GM23338 (cell line): ENCODE results near the gene KCNMA1. TPM values are rescaled to one million over a fixed set of nuclear protein-coding genes. Genes with fewer than 3 reads are reported as not detected.

ENCODE experiments used
- ATAC-seq: fragments of 200-7000 bp; cut with Tn5 transposase; 3 replicates; pipeline ENCODE4 v1.9.1; 2020
- DNase-seq: peaks from one replicate; pipeline ENCODE4 v3.0.0-alpha.2; 2015; ENCODE audit warnings: low spot score
- H2AFZ ChIP-seq: fragments of 200-600 bp; sonication (generic); 2 replicates; pipeline ENCODE4 v1.8.0; 2016; ENCODE audit warnings: antibody characterized with exemption, mild to moderate bottlenecking, moderate library complexity
- H3F3A ChIP-seq: fragments of 200-600 bp; sonication (generic); replicated peaks from 2 replicates; pipeline ENCODE4 v1.8.0; 2017; ENCODE audit warnings: antibody characterized with exemption, mixed run types, low read depth
- H3K27ac ChIP-seq: fragments of 200-600 bp; sonication (generic); 2 replicates; pipeline ENCODE4 v1.6.1; 2016; ENCODE audit warnings: low read depth
- H3K27me3 ChIP-seq: fragments of 200-600 bp; sonication (generic); 2 replicates; pipeline ENCODE4 v1.8.0; 2016; ENCODE audit warnings: mild to moderate bottlenecking, mixed run types, moderate library complexity; ENCODE audit not compliant: insufficient read depth
- H3K36me3 ChIP-seq: fragments of 200-600 bp; sonication (generic); 2 replicates; pipeline ENCODE4 v1.8.0; 2016; ENCODE audit warnings: mild to moderate bottlenecking; ENCODE audit not compliant: insufficient read depth
- H3K4me1 ChIP-seq: fragments of 200-600 bp; sonication (generic); 2 replicates; pipeline ENCODE4 v1.8.0; 2016; ENCODE audit warnings: mild to moderate bottlenecking, moderate library complexity; ENCODE audit not compliant: insufficient read depth
- H3K4me2 ChIP-seq: fragments of 200-600 bp; sonication (generic); 2 replicates; pipeline ENCODE4 v1.7.1; 2017; ENCODE audit warnings: mixed run types
- H3K4me3 ChIP-seq: fragments of 200-600 bp; sonication (generic); 2 replicates; pipeline ENCODE4 v1.6.1; 2016; ENCODE audit warnings: mixed run types
- H3K79me2 ChIP-seq: fragments of 200-600 bp; sonication (generic); replicated peaks from 2 replicates; pipeline ENCODE4 v1.8.0; 2017; ENCODE audit warnings: mild to moderate bottlenecking; ENCODE audit not compliant: insufficient read depth
- H3K9me2 ChIP-seq: fragments of 200-600 bp; sonication (generic); 2 replicates; pipeline ENCODE4 v1.8.0; 2017; ENCODE audit not compliant: insufficient read depth
- H4K20me1 ChIP-seq: fragments of 200-600 bp; sonication (generic); replicated peaks from 2 replicates; pipeline ENCODE4 v1.8.0; 2017; ENCODE audit warnings: mild to moderate bottlenecking; ENCODE audit not compliant: insufficient read depth
- H3K27ac Mint-ChIP-seq: 2 replicates; pipeline ENCODE4 v1.8.0; 2020; ENCODE audit warnings: inconsistent platforms, mild to moderate bottlenecking, moderate library complexity, mixed read lengths
- H3K27me3 Mint-ChIP-seq: 3 replicates; pipeline ENCODE4 v1.8.0; 2022; ENCODE audit warnings: low read depth, mild to moderate bottlenecking, moderate library complexity, mixed read lengths, inconsistent platforms; ENCODE audit not compliant: insufficient read depth, poor library complexity
- H3K36me3 Mint-ChIP-seq: 3 replicates; pipeline ENCODE4 v1.8.0; 2021; ENCODE audit warnings: low read depth, mild to moderate bottlenecking, inconsistent platforms, moderate library complexity, mixed read lengths
- H3K4me1 Mint-ChIP-seq: 3 replicates; pipeline ENCODE4 v1.8.0; 2020; ENCODE audit warnings: mild to moderate bottlenecking, inconsistent platforms, mixed read lengths
- H3K4me3 Mint-ChIP-seq: 3 replicates; pipeline ENCODE4 v1.8.0; 2021; ENCODE audit warnings: moderate library complexity, mild to moderate bottlenecking, inconsistent platforms, mixed read lengths
- H3K9me3 Mint-ChIP-seq: 3 replicates; pipeline ENCODE4 v1.8.0; 2020; ENCODE audit warnings: moderate library complexity, mild to moderate bottlenecking, inconsistent platforms, mixed read lengths
- CREB1 ChIP-seq: fragments of 250-450 bp; sonication (Bioruptor Pico); IDR thresholded peaks from 2 replicates; pipeline ENCODE4 v1.5.0; 2020; ENCODE audit warnings: low read depth, mild to moderate bottlenecking, moderate library complexity
- CTCF ChIP-seq, 2 experiments: fragments of 200-600 bp in 1 of 2; sonication (generic) in 1 of 2; conservative IDR thresholded peaks; 2 replicates each; pipeline versions ENCODE4 v1.5.1 to v1.6.1; 2016 to 2017; ENCODE audit warnings: antibody characterized with exemption in 2 of 2, low read depth in 2 of 2, mild to moderate bottlenecking in 2 of 2, moderate library complexity in 1 of 2
- EZH2 ChIP-seq: fragments of 200-600 bp; sonication (generic); IDR thresholded peaks from one replicate; pipeline ENCODE4 v1.8.0; 2017; ENCODE audit warnings: antibody characterized with exemption, mild to moderate bottlenecking, low read depth; ENCODE audit not compliant: unreplicated experiment
- POLR2AphosphoS5 ChIP-seq: IDR thresholded peaks from 2 replicates; pipeline ENCODE4 v1.6.1; 2016; ENCODE audit warnings: antibody characterized with exemption, low read depth
- ZNF114 ChIP-seq: fragments of 250-450 bp; sonication (Bioruptor Pico); IDR thresholded peaks from 2 replicates; pipeline ENCODE4 v1.5.0; 2020; ENCODE audit warnings: mild to moderate bottlenecking, moderate library complexity
- ZNF462 ChIP-seq: fragments of 250-450 bp; sonication (Bioruptor Pico); IDR thresholded peaks from 2 replicates; pipeline ENCODE4 v1.5.0; 2020; ENCODE audit warnings: mild to moderate bottlenecking, moderate library complexity
- polyA plus RNA-seq: library from polyadenylated mRNA; unstranded; fragments of >200 nt; fragmentation: Nextera tagmentation; extraction: Ambion mirVana; gene quantifications from 2 replicates; pipeline ENCODE4 v1.2.1, GENCODE V29; 2016
- total RNA-seq: library from RNA; depleted of rRNA; stranded (reverse); fragments of >200 nt; shearing (Covaris generic); gene quantifications from 2 replicates; pipeline ENCODE4 v1.2.3, GENCODE V29; 2014
- TF ChIP-seq, protein P1 (sequence below): IDR thresholded peaks from one replicate; pipeline ENCODE4 v1.6.1; 2018; ENCODE audit warnings: antibody characterized with exemption; ENCODE audit not compliant: unreplicated experiment

The KCNMA1 gene
- total and polyA plus RNA-seq, 2 experiments from 2014 or later: 8.2 to 9.0 TPM

DNA sequence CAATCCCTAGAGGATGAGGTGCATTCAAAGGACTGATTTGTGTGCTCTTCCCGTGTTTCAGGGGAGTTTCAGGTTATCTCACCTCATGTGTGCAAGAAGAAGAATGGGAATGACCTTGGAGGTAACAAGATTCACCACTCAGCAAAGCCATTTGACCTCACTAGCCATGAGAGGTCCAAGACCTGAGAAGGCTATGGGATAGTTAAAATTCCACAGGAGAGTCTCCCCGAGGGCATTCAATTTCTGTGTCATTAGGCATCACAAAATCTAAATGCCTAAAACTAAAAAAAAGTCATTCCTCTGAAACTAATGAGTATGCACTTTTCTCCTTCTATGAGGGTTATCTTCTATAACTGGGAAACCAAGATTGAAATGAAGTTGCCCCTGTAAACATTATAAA, 433.4 kb downstream of the KCNMA1 start:
- Histone ChIP-seq H3K36me3 (no peaks in the 10 kb centered on the region), H3K4me2 (no peak overlapping the region), H3K27me3 (no peaks in the 10 kb centered on the region), H3F3A (no peaks in the 10 kb centered on the region), H3K27ac (no peak overlapping the region), H3K4me3 (no peak overlapping the region), H3K9me2 (no peaks in the 10 kb centered on the region), H3K4me1 (peaks cover 11% of the 10 kb centered on the region; the same call in 1 of the 2 replicates), H4K20me1 (no peaks in the 10 kb centered on the region), H3K79me2 (no peaks in the 10 kb centered on the region), H2AFZ (no peak overlapping the region)
- Mint-ChIP-seq H3K27ac (no peak overlapping the region), H3K4me3 (no peak overlapping the region), H3K36me3 (no peaks in the 10 kb centered on the region), H3K27me3 (no peaks in the 10 kb centered on the region), H3K4me1 (peaks cover 18% of the 10 kb centered on the region; the same call in 2 of the 3 replicates), H3K9me3 (peaks cover 4% of the 10 kb centered on the region; the same call in 1 of the 3 replicates)
- ATAC-seq (no peak), DNase-seq (no peak)
- TF ChIP-seq ZNF462 (no peak), ZNF114 (no peak), EZH2 (no peak), CTCF (conservative IDR thresholded peaks at IDR 0.05; ENCODE audit: low read depth in 2 of 2) (no peak), CREB1 (no peak), POLR2AphosphoS5 (no peak)
- TF ChIP-seq, protein P1, sequence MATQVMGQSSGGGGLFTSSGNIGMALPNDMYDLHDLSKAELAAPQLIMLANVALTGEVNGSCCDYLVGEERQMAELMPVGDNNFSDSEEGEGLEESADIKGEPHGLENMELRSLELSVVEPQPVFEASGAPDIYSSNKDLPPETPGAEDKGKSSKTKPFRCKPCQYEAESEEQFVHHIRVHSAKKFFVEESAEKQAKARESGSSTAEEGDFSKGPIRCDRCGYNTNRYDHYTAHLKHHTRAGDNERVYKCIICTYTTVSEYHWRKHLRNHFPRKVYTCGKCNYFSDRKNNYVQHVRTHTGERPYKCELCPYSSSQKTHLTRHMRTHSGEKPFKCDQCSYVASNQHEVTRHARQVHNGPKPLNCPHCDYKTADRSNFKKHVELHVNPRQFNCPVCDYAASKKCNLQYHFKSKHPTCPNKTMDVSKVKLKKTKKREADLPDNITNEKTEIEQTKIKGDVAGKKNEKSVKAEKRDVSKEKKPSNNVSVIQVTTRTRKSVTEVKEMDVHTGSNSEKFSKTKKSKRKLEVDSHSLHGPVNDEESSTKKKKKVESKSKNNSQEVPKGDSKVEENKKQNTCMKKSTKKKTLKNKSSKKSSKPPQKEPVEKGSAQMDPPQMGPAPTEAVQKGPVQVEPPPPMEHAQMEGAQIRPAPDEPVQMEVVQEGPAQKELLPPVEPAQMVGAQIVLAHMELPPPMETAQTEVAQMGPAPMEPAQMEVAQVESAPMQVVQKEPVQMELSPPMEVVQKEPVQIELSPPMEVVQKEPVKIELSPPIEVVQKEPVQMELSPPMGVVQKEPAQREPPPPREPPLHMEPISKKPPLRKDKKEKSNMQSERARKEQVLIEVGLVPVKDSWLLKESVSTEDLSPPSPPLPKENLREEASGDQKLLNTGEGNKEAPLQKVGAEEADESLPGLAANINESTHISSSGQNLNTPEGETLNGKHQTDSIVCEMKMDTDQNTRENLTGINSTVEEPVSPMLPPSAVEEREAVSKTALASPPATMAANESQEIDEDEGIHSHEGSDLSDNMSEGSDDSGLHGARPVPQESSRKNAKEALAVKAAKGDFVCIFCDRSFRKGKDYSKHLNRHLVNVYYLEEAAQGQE: no peak
